ENCODE results near the gene CFAP45. TPM values are rescaled to one million over a fixed set of nuclear protein-coding genes. Genes with fewer than 3 reads are reported as not detected.
"Not testable (repeated sequence)": the region's sequence is repeated elsewhere in the genome, so short reads cannot be mapped to it uniquely, and the experiment has no call there.

Gene CFAP45
- polyA plus RNA-seq, 2 of the 4 experiments (the other 2 are of a cell fraction), result 0.67 to 0.89 TPM

- Histone ChIP-seq H3K9me3 (no peaks in the 10 kb centered on the region), H3K4me1 (no peaks in the 10 kb centered on the region), H3K27ac (no peak overlapping the region), H3K4me3 (no peak overlapping the region), H3K4me2 (no peak overlapping the region)
- WGBS (ENCODE audit: missing lambda C conversion rate), result 99% methylated on average over 3 of the region's 3 CpGs
- ATAC-seq (no peak), FAIRE-seq (no peak), DNase-seq (ENCODE audit: low read depth in 1 of 2, low spot score in 1 of 2) (no peak)
- TF ChIP-seq E2F6 (IDR thresholded peaks at IDR 0.05; ENCODE audit: borderline replicate concordance, low read depth), result no peak
- TF ChIP-seq RCOR1 (IDR thresholded peaks at IDR 0.05; ENCODE audit: low read depth, low read length), result no peak
- no peak for TF ChIP-seq CBX2 (IDR thresholded peaks at IDR 0.05; ENCODE audit: borderline replicate concordance, low read depth)
- TF ChIP-seq SMC3 (IDR thresholded peaks at IDR 0.05), result no peak
- no peak for TF ChIP-seq CBX8 (IDR thresholded peaks at IDR 0.05)
- no peak for TF ChIP-seq ZSCAN20 (CRISPR knock-in tag; IDR thresholded peaks at IDR 0.05)
- TF ChIP-seq HES2 (IDR thresholded peaks at IDR 0.05), result no peak
- TF ChIP-seq EP300 (IDR thresholded peaks at IDR 0.05), result no peak
- no peak for TF ChIP-seq CTCF (IDR thresholded peaks at IDR 0.05)
- TF ChIP-seq HMGXB4 (CRISPR knock-in tag; IDR thresholded peaks at IDR 0.05; ENCODE audit: borderline replicate concordance), result no peak
- TF ChIP-seq ZC3H11A (IDR thresholded peaks at IDR 0.05), result no peak
- no peak for TF ChIP-seq ESRRA (IDR thresholded peaks at IDR 0.05; ENCODE audit: borderline replicate concordance, low read length)
- TF ChIP-seq NPAS2 (CRISPR knock-in tag; IDR thresholded peaks at IDR 0.05; ENCODE audit: borderline replicate concordance), result no peak
- ChIA-PET CTCF (interaction anchor here (1.3 to 4.0 kb wide), 4 partner anchors 9 to 105 kb away, joined by 3 to 34 read pairs (median 7); no protein-coding TSS in a partner anchor), POLR2A (interaction anchor here (0.7 kb wide), 1 partner anchor 15 kb away, joined by 3 read pairs; no protein-coding TSS in a partner anchor)
Measured at GRCh38 chr1:159902541-159902940, 2.6 kb upstream of the CFAP45 start.

- H3K4me3 ChIP-seq, result no peak overlapping the region
- DNase-seq (ENCODE audit: low read depth in 1 of 2, low spot score in 1 of 2) (no peak), FAIRE-seq (no peak), ATAC-seq (no peak)
- H3K4me1 ChIP-seq, result no peaks in the 10 kb centered on the region
- ChIA-PET POLR2A (no interaction called here), CTCF (interaction anchor here (1.2 to 2.1 kb wide), 5 partner anchors 9 to 739 kb away, joined by 3 to 12 read pairs (median 7); no protein-coding TSS in a partner anchor)
- H3K9me3 ChIP-seq, result no peaks in the 10 kb centered on the region
- no peak overlapping the region for H3K4me2 ChIP-seq
- no peak overlapping the region for H3K27ac ChIP-seq
- WGBS (ENCODE audit: missing lambda C conversion rate), result 90% methylated on average over 2 of the region's 2 CpGs
- TF ChIP-seq ATOH8 (CRISPR knock-in tag; IDR thresholded peaks at IDR 0.05; ENCODE audit: low read depth) (no peak), ELK1 (IDR thresholded peaks at IDR 0.05; ENCODE audit: low read depth, low read length) (no peak), ESRRA (IDR thresholded peaks at IDR 0.05; ENCODE audit: borderline replicate concordance, low read length) (no peak), GATA3 (IDR thresholded peaks at IDR 0.05; ENCODE audit: borderline replicate concordance) (no peak), PBX3 (IDR thresholded peaks at IDR 0.05) (no peak), SMC3 (IDR thresholded peaks at IDR 0.05) (no peak), FOXS1 (CRISPR knock-in tag; IDR thresholded peaks at IDR 0.05) (no peak), CHD2 (IDR thresholded peaks at IDR 0.05; ENCODE audit: low read length, partially characterized antibody) (no peak), ZSCAN20 (CRISPR knock-in tag; IDR thresholded peaks at IDR 0.05) (no peak), HOXA7 (CRISPR knock-in tag; IDR thresholded peaks at IDR 0.05) (no peak), NR3C1 (IDR thresholded peaks at IDR 0.05) (no peak), BHLHE40 (IDR thresholded peaks at IDR 0.05; ENCODE audit: low read depth, low read length) (no peak), MAX (IDR thresholded peaks at IDR 0.05) (no peak)
Measured at GRCh38 chr1:159900755-159901360, 893 bp upstream of the CFAP45 start.

GRCh38 chr1:159899634-159900033 lies 331 bp downstream of the CFAP45 start:
- H3K4me3 ChIP-seq; POLR2A ChIA-PET; ATAC-seq; FAIRE-seq; H3K9me3 ChIP-seq; H3K4me1 ChIP-seq; DNase-seq (ENCODE audit: low read depth in 1 of 2, low spot score in 1 of 2): not testable (repeated sequence)
- H3K27ac ChIP-seq, result peak overlapping the region in 1 of 2 experiments; percentile 13; a peak in 1 of 6 replicates
- peak overlapping the region; percentile 50 for H3K4me2 ChIP-seq
- WGBS (ENCODE audit: missing lambda C conversion rate), result 97% methylated on average over 14 of the region's 15 CpGs
- CTCF ChIA-PET, result interaction anchor here (1.6 kb wide), 3 partner anchors 7 to 108 kb away, joined by 6 to 12 read pairs (median 7); no protein-coding TSS in a partner anchor
